Measurements from ENCODE around the gene CXorf49.
"Not testable (repeated sequence)": the region's sequence is repeated elsewhere in the genome, so short reads cannot be mapped to it uniquely, and the experiment has no call there.

DNA sequence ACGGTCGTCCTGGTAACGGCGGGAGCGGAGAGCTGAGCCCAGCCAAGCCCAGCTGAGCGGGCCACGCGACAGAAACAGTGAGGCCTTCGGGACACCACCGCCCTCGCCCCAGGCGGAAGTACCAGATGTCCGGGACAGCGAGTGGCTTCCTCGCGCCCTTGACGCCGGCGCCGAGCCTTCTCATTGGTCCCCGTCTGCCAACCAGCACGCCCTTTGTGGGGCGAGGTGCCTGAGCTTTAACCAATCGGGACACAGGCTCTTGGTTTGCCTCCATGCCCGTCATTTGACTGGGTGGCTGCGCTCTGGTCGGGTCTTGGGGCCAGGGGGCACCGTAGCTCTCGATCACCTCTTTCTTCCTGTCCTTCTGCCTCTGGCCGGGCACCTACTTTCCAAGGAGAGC lies at the start of gene CXorf49:
- TF ChIP-seq, protein P1, sequence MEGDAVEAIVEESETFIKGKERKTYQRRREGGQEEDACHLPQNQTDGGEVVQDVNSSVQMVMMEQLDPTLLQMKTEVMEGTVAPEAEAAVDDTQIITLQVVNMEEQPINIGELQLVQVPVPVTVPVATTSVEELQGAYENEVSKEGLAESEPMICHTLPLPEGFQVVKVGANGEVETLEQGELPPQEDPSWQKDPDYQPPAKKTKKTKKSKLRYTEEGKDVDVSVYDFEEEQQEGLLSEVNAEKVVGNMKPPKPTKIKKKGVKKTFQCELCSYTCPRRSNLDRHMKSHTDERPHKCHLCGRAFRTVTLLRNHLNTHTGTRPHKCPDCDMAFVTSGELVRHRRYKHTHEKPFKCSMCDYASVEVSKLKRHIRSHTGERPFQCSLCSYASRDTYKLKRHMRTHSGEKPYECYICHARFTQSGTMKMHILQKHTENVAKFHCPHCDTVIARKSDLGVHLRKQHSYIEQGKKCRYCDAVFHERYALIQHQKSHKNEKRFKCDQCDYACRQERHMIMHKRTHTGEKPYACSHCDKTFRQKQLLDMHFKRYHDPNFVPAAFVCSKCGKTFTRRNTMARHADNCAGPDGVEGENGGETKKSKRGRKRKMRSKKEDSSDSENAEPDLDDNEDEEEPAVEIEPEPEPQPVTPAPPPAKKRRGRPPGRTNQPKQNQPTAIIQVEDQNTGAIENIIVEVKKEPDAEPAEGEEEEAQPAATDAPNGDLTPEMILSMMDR (IDR thresholded peaks at IDR 0.05): not testable (repeated sequence)
- not testable (repeated sequence) for TF ChIP-seq POLR2AphosphoS5 (IDR thresholded peaks at IDR 0.05)

Measured in breast epithelium (tissue), 3 donors.